ENCODE results near the gene ISX.

- TF ChIP-seq POLR2AphosphoS5 (IDR thresholded peaks at IDR 0.05; ENCODE audit: low read depth, low read length) (no peak), POLR2A (IDR thresholded peaks at IDR 0.05; ENCODE audit: low read depth, low read length) (no peak), TAF1 (IDR thresholded peaks at IDR 0.05; ENCODE audit: low read depth, low read length) (no peak), SPI1 (IDR thresholded peaks at IDR 0.05; ENCODE audit: low read depth, low read length) (no peak), POU2F2 (IDR thresholded peaks at IDR 0.05; ENCODE audit: low read depth, low read length) (no peak), PAX5 (IDR thresholded peaks at IDR 0.05; ENCODE audit: insufficient read depth, low read length, severe bottlenecking) (no peak)
Measured at GRCh38 chr22:35116817-35117216, 50.9 kb downstream of the ISX start.
